AG04449 (cell line): ENCODE results near the gene HIC1.

ENCODE experiments used
- CTCF ChIA-PET: fragments of 350-600 bp; formaldehyde crosslinking; extraction: SDS; loops from one replicate; lab custom pipeline; 2021; ENCODE audit warnings: antibody characterized with exemption; lab: Yijun Ruan, JAX
- POLR2A ChIA-PET: fragments of 400-600, 350-600 bp; formaldehyde crosslinking; extraction: SDS; loops from one replicate; lab custom pipeline; 2020; ENCODE audit warnings: antibody characterized with exemption, inconsistent platforms; lab: Yijun Ruan, JAX
- DNase-seq: peaks from one replicate; pipeline ENCODE4 v3.0.0-alpha.2; 2010; ENCODE audit warnings: low read depth, low spot score
- H3K4me3 ChIP-seq: 2 replicates; pipeline ENCODE4 v1.5.1; 2011; ENCODE audit warnings: low read depth, mild to moderate bottlenecking, control low read depth, low read length
- CTCF ChIP-seq: IDR thresholded peaks from one replicate; pipeline ENCODE4 v1.5.1; 2011; ENCODE audit warnings: mild to moderate bottlenecking, moderate library complexity, low read length, control low read depth, inconsistent platforms; ENCODE audit not compliant: insufficient read depth; ENCODE audit errors: missing control alignments

The HIC1 gene

GRCh38 chr17:2068519-2069051 lies 13.7 kb downstream of the HIC1 start:
- no peak for TF ChIP-seq CTCF

GRCh38 chr17:2070241-2071023 lies 15.5 kb downstream of the HIC1 start:
- no peak overlapping the region for H3K4me3 ChIP-seq
- TF ChIP-seq CTCF = no peak
- DNase-seq = no peak
- CTCF ChIA-PET = interaction anchor here (1.1 to 8.9 kb wide), 6 partner anchors 12 to 175 kb away, joined by 3 to 80 read pairs (median 4); partner anchors contain the start of gene HIC1
- POLR2A ChIA-PET = interaction anchor here (0.6 kb wide), 1 partner anchor 11 kb away, joined by 3 read pairs; no protein-coding TSS in a partner anchor

More at GRCh38 chr17:2068519-2069051, 13.7 kb downstream of the HIC1 start:
- no peak for DNase-seq
- POLR2A ChIA-PET = interaction anchor here (0.9 to 3.4 kb wide), 10 partner anchors 12 to 176 kb away, joined by 3 to 38 read pairs (median 8); partner anchors contain the start of genes DPH1 and HIC1
- CTCF ChIA-PET = interaction anchor here (0.9 to 8.9 kb wide), 11 partner anchors 8 to 213 kb away, joined by 3 to 86 read pairs (median 6); partner anchors contain the start of gene HIC1
- no peak overlapping the region for H3K4me3 ChIP-seq

GRCh38 chr17:2071024-2071385 lies 16.1 kb downstream of the HIC1 start:
- CTCF ChIA-PET = interaction anchor here (1.1 to 2.2 kb wide), 5 partner anchors 11 to 174 kb away, joined by 3 to 7 read pairs (median 5); partner anchors contain the start of gene HIC1
- no peak for DNase-seq
- POLR2A ChIA-PET = interaction anchor here (0.6 to 1.2 kb wide), 2 partner anchors 10 to 16 kb away, joined by 3 read pairs; no protein-coding TSS in a partner anchor
- H3K4me3 ChIP-seq = no peak overlapping the region
- no peak for TF ChIP-seq CTCF

GRCh38 chr17:2071455-2072281 lies 16.8 kb downstream of the HIC1 start:
- TF ChIP-seq CTCF = no peak
- no peak for DNase-seq
- CTCF ChIA-PET = interaction anchor here (1.1 to 3.0 kb wide), 12 partner anchors 9 to 173 kb away, joined by 3 to 15 read pairs (median 6); partner anchors contain the start of gene HIC1
- POLR2A ChIA-PET = interaction anchor here (0.6 to 1.2 kb wide), 4 partner anchors 10 to 67 kb away, joined by 3 read pairs; no protein-coding TSS in a partner anchor
- no peak overlapping the region for H3K4me3 ChIP-seq

GRCh38 chr17:2074919-2075318 lies 20.0 kb downstream of the HIC1 start:
- no peak overlapping the region for H3K4me3 ChIP-seq
- POLR2A ChIA-PET = no interaction called here
- DNase-seq = no peak
- CTCF ChIA-PET = interaction anchor here (0.5 to 2.6 kb wide), 6 partner anchors 12 to 186 kb away, joined by 3 to 11 read pairs (median 3); partner anchors contain the start of gene HIC1
- TF ChIP-seq CTCF = no peak
